GM19455 (cell line): Measurements from ENCODE around the gene CCDC102B.
"Not testable (repeated sequence)": the region's sequence is repeated elsewhere in the genome, so short reads cannot be mapped to it uniquely, and the experiment has no call there.

Experiments used
- ATAC-seq: cut with Tn5 transposase; IDR thresholded peaks from one replicate; pipeline ENCODE4 v1.9.1; 2021; ENCODE audit not compliant: unreplicated experiment

Gene CCDC102B

GRCh38 chr18:68797871-68798270 is at the start of gene CCDC102B:
Gene CCDC102B, plus strand, starts transcription at chr18:68798080. Its CDS starts 38,684 bp downstream, at chr18:68836764.
- ATAC-seq = no peak

- ATAC-seq = no peak
These were observed 40.8 kb upstream of the CCDC102B start for GRCh38 chr18:68757126-68757525.

- no peak for ATAC-seq
These were observed 38.6 kb upstream of the CCDC102B start for GRCh38 chr18:68759308-68759707.

GRCh38 chr18:68763083-68763482 is 34.8 kb upstream of the CCDC102B start:
- no peak for ATAC-seq

- no peak for ATAC-seq
These were observed 33.9 kb upstream of the CCDC102B start for GRCh38 chr18:68764016-68764415.

GRCh38 chr18:68766433-68766832 is 31.4 kb upstream of the CCDC102B start:
- ATAC-seq = no peak

- ATAC-seq = no peak
These were observed 28.4 kb upstream of the CCDC102B start for GRCh38 chr18:68769461-68769860.

GRCh38 chr18:68772268-68772667 is 25.6 kb upstream of the CCDC102B start:
- no peak for ATAC-seq

GRCh38 chr18:68778280-68778886 is 19.5 kb upstream of the CCDC102B start:
- ATAC-seq = no peak

- ATAC-seq = no peak
These were observed 18.7 kb upstream of the CCDC102B start for GRCh38 chr18:68779169-68779568.

- ATAC-seq = no peak
These were observed 16.9 kb upstream of the CCDC102B start for GRCh38 chr18:68780802-68781635.

- ATAC-seq = no peak
These were observed 14.4 kb upstream of the CCDC102B start for GRCh38 chr18:68783506-68783905.

GRCh38 chr18:68784071-68784470 is 13.8 kb upstream of the CCDC102B start:
- no peak for ATAC-seq

- ATAC-seq = not testable (repeated sequence)
These were observed 7.6 kb upstream of the CCDC102B start for GRCh38 chr18:68790290-68790689.

GRCh38 chr18:68791801-68792200 is 6.1 kb upstream of the CCDC102B start:
- no peak for ATAC-seq

- no peak for ATAC-seq
These were observed 3.9 kb upstream of the CCDC102B start for GRCh38 chr18:68793951-68794350.

GRCh38 chr18:68796936-68797690 is 767 bp upstream of the CCDC102B start:
- ATAC-seq = no peak

- ATAC-seq = no peak
These were observed 2.2 kb downstream of the CCDC102B start for GRCh38 chr18:68800075-68800474.

- ATAC-seq = no peak
These were observed 5.5 kb downstream of the CCDC102B start for GRCh38 chr18:68803356-68803755.

GRCh38 chr18:68817584-68817983 is 19.7 kb downstream of the CCDC102B start:
- no peak for ATAC-seq

GRCh38 chr18:68818584-68818983 is 20.7 kb downstream of the CCDC102B start:
- no peak for ATAC-seq

GRCh38 chr18:68822926-68823325 is 25.0 kb downstream of the CCDC102B start:
- ATAC-seq = no peak
